ENCODE measurements around the gene S1PR1.

DNA sequence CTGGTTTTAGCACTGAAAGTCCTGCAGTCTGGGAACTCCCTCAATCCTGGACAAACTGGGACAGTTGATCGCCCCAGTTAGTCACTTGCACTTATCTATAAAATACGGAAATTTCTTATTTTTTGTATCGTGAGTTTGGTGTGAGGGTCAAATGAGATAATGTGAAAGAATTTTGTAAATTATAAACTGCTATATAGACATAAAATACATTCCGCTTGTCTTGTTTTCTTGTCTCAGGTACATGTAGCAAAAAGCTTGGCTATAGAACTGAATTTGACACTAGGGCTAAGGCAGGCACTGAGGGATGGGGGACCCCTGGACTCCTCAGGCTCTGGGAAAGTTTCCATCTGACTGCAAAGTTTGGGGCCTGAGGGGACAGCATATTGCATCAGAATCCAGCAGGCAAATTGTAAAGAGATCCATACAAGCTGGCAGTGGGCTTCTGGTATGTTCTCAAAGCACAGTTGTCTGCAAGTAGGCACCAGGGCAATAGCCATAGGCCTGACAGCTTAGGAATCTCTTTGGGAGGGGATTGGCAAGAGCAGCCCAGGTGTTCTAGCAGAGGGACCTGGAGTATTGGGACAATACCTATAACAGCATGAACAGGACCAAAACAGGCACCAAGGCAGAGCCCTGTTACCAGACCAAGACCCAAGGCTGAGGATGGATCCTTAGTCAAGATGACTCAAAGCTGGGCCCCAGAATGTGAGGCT, 44.3 kb downstream of the S1PR1 start:
- no peak for TF ChIP-seq TAF1 (IDR thresholded peaks at IDR 0.05; ENCODE audit: low read depth)
- no peak for TF ChIP-seq YY1 (IDR thresholded peaks at IDR 0.05; ENCODE audit: low read depth)
- TF ChIP-seq, protein P1, sequence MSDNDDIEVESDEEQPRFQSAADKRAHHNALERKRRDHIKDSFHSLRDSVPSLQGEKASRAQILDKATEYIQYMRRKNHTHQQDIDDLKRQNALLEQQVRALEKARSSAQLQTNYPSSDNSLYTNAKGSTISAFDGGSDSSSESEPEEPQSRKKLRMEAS (IDR thresholded peaks at IDR 0.05), result no peak
- no peak for TF ChIP-seq RAD21 (IDR thresholded peaks at IDR 0.05; ENCODE audit: low read depth)
- TF ChIP-seq, protein P2, sequence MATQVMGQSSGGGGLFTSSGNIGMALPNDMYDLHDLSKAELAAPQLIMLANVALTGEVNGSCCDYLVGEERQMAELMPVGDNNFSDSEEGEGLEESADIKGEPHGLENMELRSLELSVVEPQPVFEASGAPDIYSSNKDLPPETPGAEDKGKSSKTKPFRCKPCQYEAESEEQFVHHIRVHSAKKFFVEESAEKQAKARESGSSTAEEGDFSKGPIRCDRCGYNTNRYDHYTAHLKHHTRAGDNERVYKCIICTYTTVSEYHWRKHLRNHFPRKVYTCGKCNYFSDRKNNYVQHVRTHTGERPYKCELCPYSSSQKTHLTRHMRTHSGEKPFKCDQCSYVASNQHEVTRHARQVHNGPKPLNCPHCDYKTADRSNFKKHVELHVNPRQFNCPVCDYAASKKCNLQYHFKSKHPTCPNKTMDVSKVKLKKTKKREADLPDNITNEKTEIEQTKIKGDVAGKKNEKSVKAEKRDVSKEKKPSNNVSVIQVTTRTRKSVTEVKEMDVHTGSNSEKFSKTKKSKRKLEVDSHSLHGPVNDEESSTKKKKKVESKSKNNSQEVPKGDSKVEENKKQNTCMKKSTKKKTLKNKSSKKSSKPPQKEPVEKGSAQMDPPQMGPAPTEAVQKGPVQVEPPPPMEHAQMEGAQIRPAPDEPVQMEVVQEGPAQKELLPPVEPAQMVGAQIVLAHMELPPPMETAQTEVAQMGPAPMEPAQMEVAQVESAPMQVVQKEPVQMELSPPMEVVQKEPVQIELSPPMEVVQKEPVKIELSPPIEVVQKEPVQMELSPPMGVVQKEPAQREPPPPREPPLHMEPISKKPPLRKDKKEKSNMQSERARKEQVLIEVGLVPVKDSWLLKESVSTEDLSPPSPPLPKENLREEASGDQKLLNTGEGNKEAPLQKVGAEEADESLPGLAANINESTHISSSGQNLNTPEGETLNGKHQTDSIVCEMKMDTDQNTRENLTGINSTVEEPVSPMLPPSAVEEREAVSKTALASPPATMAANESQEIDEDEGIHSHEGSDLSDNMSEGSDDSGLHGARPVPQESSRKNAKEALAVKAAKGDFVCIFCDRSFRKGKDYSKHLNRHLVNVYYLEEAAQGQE (IDR thresholded peaks at IDR 0.05; ENCODE audit: low read depth), result no peak
- no peak for TF ChIP-seq CEBPB (IDR thresholded peaks at IDR 0.05)
